HUDEP-2 (cell line): ENCODE results near the gene MLLT3.

Experiments used
- DNase-seq, 76 experiments: peaks; one replicate each; lab custom pipeline; 2025; ENCODE audit not compliant: unreplicated experiment in 76 of 76; lab: John Stamatoyannopoulos, UW

MLLT3 gene

GRCh38 chr9:20480249-20480648 lies 142.1 kb downstream of the MLLT3 start:
- no peak for DNase-seq

GRCh38 chr9:20479419-20480155 lies 142.7 kb downstream of the MLLT3 start:
- DNase-seq = no peak

- no peak for DNase-seq
Measured at GRCh38 chr9:20478786-20479185, 143.5 kb downstream of the MLLT3 start.

- no peak for DNase-seq
Measured at GRCh38 chr9:20477940-20478620, 144.2 kb downstream of the MLLT3 start.

GRCh38 chr9:20476912-20477521 lies 145.3 kb downstream of the MLLT3 start:
- DNase-seq = no peak

GRCh38 chr9:20474496-20474895 lies 147.8 kb downstream of the MLLT3 start:
- DNase-seq = no peak

- DNase-seq = no peak
Measured at GRCh38 chr9:20473515-20474013, 148.7 kb downstream of the MLLT3 start.

GRCh38 chr9:20472342-20473045 lies 149.8 kb downstream of the MLLT3 start:
- no peak for DNase-seq

- DNase-seq = no peak
Measured at GRCh38 chr9:20466328-20467008, 155.8 kb downstream of the MLLT3 start.

- DNase-seq = no peak
Measured at GRCh38 chr9:20464242-20464641, 158.1 kb downstream of the MLLT3 start.

GRCh38 chr9:20463823-20464222 lies 158.5 kb downstream of the MLLT3 start:
- no peak for DNase-seq

GRCh38 chr9:20462410-20462809 lies 159.9 kb downstream of the MLLT3 start:
- no peak for DNase-seq

- DNase-seq = no peak
Measured at GRCh38 chr9:20447291-20447690, 175.0 kb downstream of the MLLT3 start.

GRCh38 chr9:20446248-20446647 lies 176.1 kb downstream of the MLLT3 start:
- DNase-seq = no peak

GRCh38 chr9:20442461-20443319 lies 179.6 kb downstream of the MLLT3 start:
- DNase-seq = no peak

- DNase-seq = no peak
Measured at GRCh38 chr9:20441711-20442423, 180.4 kb downstream of the MLLT3 start.

GRCh38 chr9:20441166-20441565 lies 181.1 kb downstream of the MLLT3 start:
- no peak for DNase-seq

GRCh38 chr9:20437476-20437875 lies 184.8 kb downstream of the MLLT3 start:
- DNase-seq = no peak
